ENCODE measurements around the gene NXT1.

NXT1 gene

GRCh38 chr20:23335521-23335920, 15.1 kb upstream of the NXT1 start:
- H3K27me3 ChIP-seq (ENCODE audit: insufficient read depth, low read length): no peaks in the 10 kb centered on the region
- H3K4me2 ChIP-seq (ENCODE audit: low read length): no peak overlapping the region

DNA sequence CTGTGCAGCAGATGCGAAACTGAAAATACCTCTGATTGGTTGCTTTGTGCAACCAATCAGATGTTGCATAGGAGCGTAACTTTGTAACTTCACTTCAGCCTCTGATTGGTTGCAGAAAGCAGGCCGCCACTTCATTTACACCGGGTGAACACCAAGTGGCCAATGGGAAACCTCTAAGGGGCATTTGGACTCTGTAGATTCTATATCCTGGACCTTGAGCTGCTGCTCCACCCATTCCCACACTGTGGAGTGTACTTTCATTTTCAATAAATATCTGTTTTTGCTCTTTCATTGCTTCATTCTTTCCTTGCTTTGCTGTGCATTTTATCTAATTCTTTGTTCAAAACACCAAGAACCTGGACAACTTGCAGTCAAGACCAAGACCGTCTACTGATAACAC, 14.1 kb upstream of the NXT1 start:
- H4K20me1 ChIP-seq (ENCODE audit: insufficient read depth, low read length): no peaks in the 10 kb centered on the region
- H3K4me3 ChIP-seq (ENCODE audit: low read depth, low read length, poor library complexity, severe bottlenecking): no peak overlapping the region
- H3K9ac ChIP-seq (ENCODE audit: low read length): no peak overlapping the region
- H3K79me2 ChIP-seq (ENCODE audit: insufficient read depth, low read length): no peaks in the 10 kb centered on the region
- H2AFZ ChIP-seq (ENCODE audit: low read length): no peak overlapping the region
- H3K36me3 ChIP-seq (ENCODE audit: insufficient read depth, low read length): no peaks in the 10 kb centered on the region
- H3K9me2 ChIP-seq (ENCODE audit: low read depth, low read length): no peaks in the 10 kb centered on the region
- no peaks in the 10 kb centered on the region for H3K4me1 ChIP-seq (ENCODE audit: insufficient read depth, low read length, severe bottlenecking)
- H3K27me3 ChIP-seq (ENCODE audit: insufficient read depth, low read length): no peaks in the 10 kb centered on the region
- no peaks in the 10 kb centered on the region for H3K9me3 ChIP-seq (ENCODE audit: low read length)
- H3K27ac ChIP-seq (ENCODE audit: low read depth, low read length, poor library complexity, severe bottlenecking): no peak overlapping the region
- TF ChIP-seq CTCF (IDR thresholded peaks at IDR 0.05; ENCODE audit: low read length) (no peak), EZH2 (IDR thresholded peaks at IDR 0.05; ENCODE audit: borderline replicate concordance, low read length) (no peak)
- H3K4me2 ChIP-seq (ENCODE audit: low read length): no peak overlapping the region
- H3F3A ChIP-seq (ENCODE audit: insufficient read depth, low read length): no peaks in the 10 kb centered on the region

More at GRCh38 chr20:23335521-23335920, 15.1 kb upstream of the NXT1 start:
- Histone ChIP-seq H3K27ac (ENCODE audit: low read depth, low read length, poor library complexity, severe bottlenecking) (no peak overlapping the region), H3K4me3 (ENCODE audit: low read depth, low read length, poor library complexity, severe bottlenecking) (no peak overlapping the region), H3K4me1 (ENCODE audit: insufficient read depth, low read length, severe bottlenecking) (no peaks in the 10 kb centered on the region), H3K9ac (ENCODE audit: low read length) (no peak overlapping the region), H3K79me2 (ENCODE audit: insufficient read depth, low read length) (no peaks in the 10 kb centered on the region), H4K20me1 (ENCODE audit: insufficient read depth, low read length) (no peaks in the 10 kb centered on the region), H3K9me3 (ENCODE audit: low read length) (no peaks in the 10 kb centered on the region), H3K36me3 (ENCODE audit: insufficient read depth, low read length) (no peaks in the 10 kb centered on the region), H3F3A (ENCODE audit: insufficient read depth, low read length) (no peaks in the 10 kb centered on the region), H2AFZ (ENCODE audit: low read length) (no peak overlapping the region), H3K9me2 (ENCODE audit: low read depth, low read length) (no peaks in the 10 kb centered on the region)
- TF ChIP-seq CTCF (IDR thresholded peaks at IDR 0.05; ENCODE audit: low read length) (no peak), EZH2 (IDR thresholded peaks at IDR 0.05; ENCODE audit: borderline replicate concordance, low read length) (no peak)

DNA sequence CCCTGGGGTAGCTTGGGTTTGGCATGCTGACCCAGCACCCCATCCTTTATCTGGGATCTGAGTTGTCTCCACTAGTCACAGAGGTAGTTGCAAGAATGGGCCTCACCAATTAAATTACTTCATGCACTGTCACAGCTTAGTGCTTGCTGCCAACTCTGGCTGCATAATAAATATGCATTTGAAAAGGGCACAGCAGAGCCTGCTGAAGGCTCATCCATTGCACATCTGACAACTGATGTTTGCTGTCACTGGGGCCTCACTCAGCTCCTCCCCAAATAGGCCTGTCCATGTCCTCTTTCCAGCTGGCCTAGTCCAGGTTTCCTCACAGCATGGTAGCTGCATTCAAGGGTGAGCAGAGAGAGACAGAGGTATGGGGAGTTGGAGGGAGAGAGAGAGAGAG, 13.3 kb upstream of the NXT1 start:
- Histone ChIP-seq H3K4me3 (ENCODE audit: low read depth, low read length, poor library complexity, severe bottlenecking) (no peak overlapping the region), H3K9me3 (ENCODE audit: low read length) (no peaks in the 10 kb centered on the region), H3K9ac (ENCODE audit: low read length) (no peak overlapping the region)

More for the DNA sequence above, 13.3 kb upstream of the NXT1 start:
- Histone ChIP-seq H3K4me1 (ENCODE audit: insufficient read depth, low read length, severe bottlenecking) (no peaks in the 10 kb centered on the region), H3K79me2 (ENCODE audit: insufficient read depth, low read length) (no peaks in the 10 kb centered on the region), H2AFZ (ENCODE audit: low read length) (no peak overlapping the region), H3K36me3 (ENCODE audit: insufficient read depth, low read length) (no peaks in the 10 kb centered on the region), H3F3A (ENCODE audit: insufficient read depth, low read length) (no peaks in the 10 kb centered on the region), H3K9me2 (ENCODE audit: low read depth, low read length) (no peaks in the 10 kb centered on the region), H3K4me2 (ENCODE audit: low read length) (no peak overlapping the region), H4K20me1 (ENCODE audit: insufficient read depth, low read length) (no peaks in the 10 kb centered on the region), H3K27me3 (ENCODE audit: insufficient read depth, low read length) (no peaks in the 10 kb centered on the region), H3K27ac (ENCODE audit: low read depth, low read length, poor library complexity, severe bottlenecking) (no peak overlapping the region)
- TF ChIP-seq CTCF (IDR thresholded peaks at IDR 0.05; ENCODE audit: low read length) (no peak), EZH2 (IDR thresholded peaks at IDR 0.05; ENCODE audit: borderline replicate concordance, low read length) (no peak)

Measured in OCI-LY1 (cell line).